Right lobe of liver (tissue), 4 donors: ENCODE data around the gene PILRA.

ENCODE experiments used
- POLR2A ChIP-seq: fragments of 450-650 bp; IDR thresholded peaks from one replicate; pipeline ENCODE4 v1.6.1; 2017; ENCODE audit warnings: antibody characterized with exemption, mild to moderate bottlenecking
- TF ChIP-seq, protein P1 (sequence below), 4 donors: fragments of 200-600 bp in 3 of 4; fragments of 450-650 bp in 1 of 4; IDR thresholded peaks; one replicate each; pipeline versions ENCODE4 v1.5.1 to v1.8.0; 2016 to 2022; ENCODE audit warnings: antibody characterized with exemption in 4 of 4, mild to moderate bottlenecking in 2 of 4
- donor health status: DM: no; HTN: no; CAD: no.
- donor health status: DM: no; HTN: no; CAD: no.
- donor health status: DM: no; HTN: yes; CAD: no.

- no peak for TF ChIP-seq POLR2A
- TF ChIP-seq, protein P1, sequence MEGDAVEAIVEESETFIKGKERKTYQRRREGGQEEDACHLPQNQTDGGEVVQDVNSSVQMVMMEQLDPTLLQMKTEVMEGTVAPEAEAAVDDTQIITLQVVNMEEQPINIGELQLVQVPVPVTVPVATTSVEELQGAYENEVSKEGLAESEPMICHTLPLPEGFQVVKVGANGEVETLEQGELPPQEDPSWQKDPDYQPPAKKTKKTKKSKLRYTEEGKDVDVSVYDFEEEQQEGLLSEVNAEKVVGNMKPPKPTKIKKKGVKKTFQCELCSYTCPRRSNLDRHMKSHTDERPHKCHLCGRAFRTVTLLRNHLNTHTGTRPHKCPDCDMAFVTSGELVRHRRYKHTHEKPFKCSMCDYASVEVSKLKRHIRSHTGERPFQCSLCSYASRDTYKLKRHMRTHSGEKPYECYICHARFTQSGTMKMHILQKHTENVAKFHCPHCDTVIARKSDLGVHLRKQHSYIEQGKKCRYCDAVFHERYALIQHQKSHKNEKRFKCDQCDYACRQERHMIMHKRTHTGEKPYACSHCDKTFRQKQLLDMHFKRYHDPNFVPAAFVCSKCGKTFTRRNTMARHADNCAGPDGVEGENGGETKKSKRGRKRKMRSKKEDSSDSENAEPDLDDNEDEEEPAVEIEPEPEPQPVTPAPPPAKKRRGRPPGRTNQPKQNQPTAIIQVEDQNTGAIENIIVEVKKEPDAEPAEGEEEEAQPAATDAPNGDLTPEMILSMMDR (IDR thresholded peaks at IDR 0.05): no peak
Observed at GRCh38 chr7:100401811-100402210, 28.5 kb downstream of the PILRA start.
